ENCODE results near the gene YBX1.

DNA sequence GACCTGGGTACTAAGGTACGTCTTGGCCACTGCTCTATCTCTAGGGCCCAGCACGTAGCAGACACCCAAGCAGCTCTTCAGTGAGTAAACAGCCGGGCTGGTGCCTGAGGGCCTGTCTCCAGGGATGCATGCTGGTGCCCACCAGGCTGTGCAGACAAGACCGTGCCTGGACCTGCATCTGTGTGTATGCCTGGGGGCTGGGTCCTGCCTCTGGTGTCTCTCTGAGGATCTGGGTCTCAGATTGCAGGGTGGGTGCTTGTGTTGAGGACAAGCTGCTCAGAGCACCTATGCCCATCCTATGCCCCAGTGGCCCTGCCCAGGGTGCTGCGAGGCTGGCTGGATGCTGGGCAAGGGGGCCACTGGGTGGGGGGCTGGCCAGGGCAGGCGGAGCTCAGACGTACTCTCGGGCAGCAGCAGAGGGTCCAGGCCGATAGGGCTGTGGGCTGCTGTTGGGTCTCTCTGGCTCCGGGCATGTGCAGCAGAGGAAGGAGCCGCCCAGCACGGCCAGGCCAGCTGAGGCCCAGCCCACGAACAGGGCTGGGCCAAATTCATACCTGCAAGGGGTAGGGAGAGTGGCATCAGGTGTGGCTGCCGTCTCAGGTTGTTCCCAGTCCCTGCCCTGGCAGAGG lies 53.4 kb downstream of the YBX1 start:
- TF ChIP-seq, protein P1, sequence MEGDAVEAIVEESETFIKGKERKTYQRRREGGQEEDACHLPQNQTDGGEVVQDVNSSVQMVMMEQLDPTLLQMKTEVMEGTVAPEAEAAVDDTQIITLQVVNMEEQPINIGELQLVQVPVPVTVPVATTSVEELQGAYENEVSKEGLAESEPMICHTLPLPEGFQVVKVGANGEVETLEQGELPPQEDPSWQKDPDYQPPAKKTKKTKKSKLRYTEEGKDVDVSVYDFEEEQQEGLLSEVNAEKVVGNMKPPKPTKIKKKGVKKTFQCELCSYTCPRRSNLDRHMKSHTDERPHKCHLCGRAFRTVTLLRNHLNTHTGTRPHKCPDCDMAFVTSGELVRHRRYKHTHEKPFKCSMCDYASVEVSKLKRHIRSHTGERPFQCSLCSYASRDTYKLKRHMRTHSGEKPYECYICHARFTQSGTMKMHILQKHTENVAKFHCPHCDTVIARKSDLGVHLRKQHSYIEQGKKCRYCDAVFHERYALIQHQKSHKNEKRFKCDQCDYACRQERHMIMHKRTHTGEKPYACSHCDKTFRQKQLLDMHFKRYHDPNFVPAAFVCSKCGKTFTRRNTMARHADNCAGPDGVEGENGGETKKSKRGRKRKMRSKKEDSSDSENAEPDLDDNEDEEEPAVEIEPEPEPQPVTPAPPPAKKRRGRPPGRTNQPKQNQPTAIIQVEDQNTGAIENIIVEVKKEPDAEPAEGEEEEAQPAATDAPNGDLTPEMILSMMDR (IDR thresholded peaks at IDR 0.05 in 4 of 5, conservative IDR thresholded peaks at IDR 0.05 in 1 of 5), result no peak
- TF ChIP-seq POLR2A (IDR thresholded peaks at IDR 0.05), result no peak
